IMR-90 (cell line): ENCODE results near the gene PAAF1. TPM values are rescaled to one million over a fixed set of nuclear protein-coding genes. Genes with fewer than 3 reads are reported as not detected.

Experiments
- ATAC-seq: fragments of 200-7000 bp; cut with Tn5 transposase; 2 replicates; pipeline ENCODE4 v1.9.1; 2020; ENCODE audit warnings: low read depth, mild to moderate bottlenecking, moderate library complexity
- BruUV-seq: library from RNA; stranded (reverse); fragments of 400-500 nt; replicated peaks from 2 replicates; lab custom pipeline; 2021; lab: Mats Ljungman, UMichigan
- CTCF ChIA-PET: fragments of 300-600 bp; formaldehyde crosslinking; extraction: SDS; loops from one replicate; lab custom pipeline; 2021; ENCODE audit warnings: antibody characterized with exemption; lab: Yijun Ruan, JAX
- POLR2A ChIA-PET: fragments of 300-600 bp; sonication (Branson Sonifier 250); formaldehyde crosslinking; loops from one replicate; lab custom pipeline; 2022; ENCODE audit warnings: antibody characterized with exemption; ENCODE audit not compliant: unreplicated experiment; lab: Charles Lee
- DNase-seq: peaks from one replicate; pipeline ENCODE4 v3.0.0; 2013
- H2AFZ ChIP-seq: replicated peaks from 2 replicates; pipeline ENCODE3; 2013; ENCODE audit warnings: low read length, mild to moderate bottlenecking; ENCODE audit not compliant: poor library complexity
- H2AK5ac ChIP-seq: 2 replicates; pipeline ENCODE4 v1.6.1; 2013; ENCODE audit warnings: low read depth, low read length, inconsistent platforms
- H2AK9ac ChIP-seq: replicated peaks from 2 replicates; pipeline ENCODE3; 2013; ENCODE audit warnings: mild to moderate bottlenecking, low read depth, low read length, moderate library complexity; ENCODE audit not compliant: poor library complexity
- H2BK120ac ChIP-seq: 2 replicates; pipeline ENCODE4 v1.6.1; 2013; ENCODE audit warnings: low read depth, low read length, inconsistent platforms
- H2BK15ac ChIP-seq: 3 replicates; pipeline ENCODE4 v1.6.1; 2013; ENCODE audit warnings: low read depth, low read length, inconsistent platforms
- H2BK20ac ChIP-seq: 2 replicates; pipeline ENCODE4 v1.6.1; 2013; ENCODE audit warnings: low read depth, mild to moderate bottlenecking, inconsistent platforms, low read length, moderate library complexity
- H2BK5ac ChIP-seq: 2 replicates; pipeline ENCODE4 v1.6.1; 2013; ENCODE audit warnings: mild to moderate bottlenecking, low read depth, low read length, inconsistent platforms; ENCODE audit not compliant: poor library complexity, severe bottlenecking
- H3K14ac ChIP-seq: replicated peaks from 2 replicates; pipeline ENCODE4 v1.6.1; 2013; ENCODE audit warnings: low read depth, low read length, inconsistent platforms
- H3K18ac ChIP-seq: 2 replicates; pipeline ENCODE4 v1.6.1; 2013; ENCODE audit warnings: low read depth, low read length, control low read depth
- H3K23ac ChIP-seq: 2 replicates; pipeline ENCODE4 v1.6.1; 2013; ENCODE audit warnings: low read depth, low read length, inconsistent platforms
- H3K27ac ChIP-seq: 2 replicates; pipeline ENCODE4 v1.5.1; 2013; ENCODE audit warnings: mild to moderate bottlenecking, control low read depth, low read length; ENCODE audit not compliant: insufficient read depth
- H3K27me3 ChIP-seq: 2 replicates; pipeline ENCODE4 v1.6.1; 2013; ENCODE audit warnings: low read length; ENCODE audit not compliant: control insufficient read depth, insufficient read depth
- H3K36me3 ChIP-seq: 2 replicates; pipeline ENCODE4 v1.6.1; 2013; ENCODE audit warnings: low read length, mixed read lengths; ENCODE audit not compliant: control insufficient read depth, insufficient read depth
- H3K4ac ChIP-seq: 2 replicates; pipeline ENCODE4 v1.6.1; 2013; ENCODE audit warnings: low read depth, low read length, inconsistent platforms
- H3K4me1 ChIP-seq: 2 replicates; pipeline ENCODE4 v1.6.1; 2013; ENCODE audit warnings: low read length, mixed read lengths; ENCODE audit not compliant: control insufficient read depth, insufficient read depth
- H3K4me2 ChIP-seq: 2 replicates; pipeline ENCODE4 v1.6.1; 2013; ENCODE audit warnings: low read depth, mild to moderate bottlenecking, control low read depth, low read length, moderate library complexity
- H3K4me3 ChIP-seq: 2 replicates; pipeline ENCODE4 v1.5.1; 2013; ENCODE audit warnings: low read depth, mild to moderate bottlenecking, control low read depth, low read length, moderate library complexity; ENCODE audit not compliant: insufficient read depth
- H3K56ac ChIP-seq: 2 replicates; pipeline ENCODE4 v1.6.1; 2013; ENCODE audit warnings: low read length, inconsistent platforms; ENCODE audit not compliant: insufficient read depth; ENCODE audit errors: extremely low read depth
- H3K79me1 ChIP-seq, 2 experiments: 2 replicates each; pipeline ENCODE4 v1.6.1; 2013; ENCODE audit warnings: low read length in 2 of 2, inconsistent platforms in 1 of 2, low read depth in 1 of 2
- H3K9ac ChIP-seq: 2 replicates; pipeline ENCODE4 v1.6.1; 2013; ENCODE audit warnings: low read depth, low read length, control low read depth
- H3K9me1 ChIP-seq: 2 replicates; pipeline ENCODE4 v1.6.1; 2013; ENCODE audit warnings: low read length, inconsistent platforms; ENCODE audit not compliant: insufficient read depth
- H3K9me3 ChIP-seq: 2 replicates; pipeline ENCODE4 v1.6.1; 2013; ENCODE audit warnings: low read length; ENCODE audit not compliant: control insufficient read depth, insufficient read depth
- H4K20me1 ChIP-seq: 2 replicates; pipeline ENCODE4 v1.6.1; 2013; ENCODE audit warnings: low read length, inconsistent platforms; ENCODE audit not compliant: insufficient read depth
- H4K5ac ChIP-seq: 2 replicates; pipeline ENCODE4 v1.6.1; 2013; ENCODE audit warnings: mild to moderate bottlenecking, low read depth, low read length, control low read depth
- H4K8ac ChIP-seq, 2 experiments: 2 replicates each; pipeline ENCODE4 v1.6.1; 2013; ENCODE audit warnings: low read depth in 2 of 2, low read length in 2 of 2, control low read depth in 1 of 2, inconsistent platforms in 1 of 2
- H4K91ac ChIP-seq: 2 replicates; pipeline ENCODE4 v1.6.1; 2013; ENCODE audit warnings: low read depth, low read length, inconsistent platforms; ENCODE audit not compliant: insufficient read depth
- CEBPB ChIP-seq: IDR thresholded peaks from 2 replicates; pipeline ENCODE4 v1.6.1; 2012; ENCODE audit warnings: low read depth, low read length, improper control_type of control experiment
- CHD1 ChIP-seq: IDR thresholded peaks from 2 replicates; pipeline ENCODE4 v1.6.1; 2012; ENCODE audit warnings: low read depth, low read length, improper control_type of control experiment
- MAFK ChIP-seq: IDR thresholded peaks from 2 replicates; pipeline ENCODE4 v1.6.1; 2012; ENCODE audit warnings: low read depth, low read length, improper control_type of control experiment
- MAZ ChIP-seq: IDR thresholded peaks from 2 replicates; pipeline ENCODE4 v1.6.1; 2012; ENCODE audit warnings: low read depth, mild to moderate bottlenecking, low read length, improper control_type of control experiment, moderate library complexity, borderline replicate concordance
- NFE2L2 ChIP-seq: fragments of 150-350 bp; IDR thresholded peaks from 2 replicates; pipeline ENCODE4 v1.6.1; 2016; ENCODE audit warnings: low read depth, mild to moderate bottlenecking, low read length
- POLR2A ChIP-seq: IDR thresholded peaks from 2 replicates; pipeline ENCODE4 v1.6.1; 2012; ENCODE audit warnings: mild to moderate bottlenecking, low read depth, low read length
- RAD21 ChIP-seq: IDR thresholded peaks from 2 replicates; pipeline ENCODE4 v1.6.1; 2012; ENCODE audit warnings: low read length, improper control_type of control experiment
- RCOR1 ChIP-seq: IDR thresholded peaks from 2 replicates; pipeline ENCODE4 v1.6.1; 2012; ENCODE audit warnings: mild to moderate bottlenecking, low read length, improper control_type of control experiment; ENCODE audit not compliant: insufficient replicate concordance
- USF2 ChIP-seq: fragments of 150-350 bp; IDR thresholded peaks from 2 replicates; pipeline ENCODE4 v1.6.1; 2017; ENCODE audit warnings: mild to moderate bottlenecking, antibody characterized with exemption, low read length, low read depth
- WGBS, 2 experiments: methylation state at CpG; one replicate each; pipeline versions ENCODE4 v1.1.5 to v1.1.7; 2013; ENCODE audit warnings: missing lambda C conversion rate in 2 of 2; ENCODE audit not compliant: insufficient read length in 1 of 2; ENCODE audit errors: extremely low coverage in 2 of 2; 5-methylcytosine and 5-hydroxymethylcytosine counted together
- dilution Hi-C: fragments of 300-500 bp; cut with HindIII; formaldehyde crosslinking; loops from one replicate; pipeline ENCODE4 v1.14.3; 2018; ENCODE audit warnings: low sequenced_read_pairs; ENCODE audit not compliant: unreplicated experiment
- in situ Hi-C: fragments of 300-500 bp; cut with MboI; formaldehyde crosslinking; loops from 3 replicates; pipeline ENCODE4 v1.14.3; 2019; ENCODE audit warnings: low sequenced_read_pairs, inconsistent platforms, mixed read lengths
- intact Hi-C: fragments of 100-400 bp; cut with micrococcal nuclease; formaldehyde crosslinking; loops from 2 replicates; pipeline ENCODE4 v1.10.0; 2022
- polyA plus RNA-seq, 3 experiments: library from polyadenylated mRNA; depleted of rRNA; stranded (reverse); fragments of >200 nt; gene quantifications; 2 replicates each; pipeline ENCODE4 v1.2.3, GENCODE V29; 2012; ENCODE audit warnings: low replicate concordance in 1 of 3
- total RNA-seq: library from RNA; depleted of rRNA; stranded (reverse); fragments of >200 nt; gene quantifications from 2 replicates; pipeline ENCODE4 v1.2.3, GENCODE V29; 2012

Gene PAAF1
- total and polyA plus RNA-seq, 2 of the 4 experiments (the other 2 are of a cell fraction) = 15.1 to 16.4 TPM

- Histone ChIP-seq H4K20me1 (no peaks in the 10 kb centered on the region), H3K27me3 (no peaks in the 10 kb centered on the region), H2AK9ac (peak overlapping the region; percentile 17), H3K9me1 (0 out of 2 replicates have a peak, but pooled peaks cover 4% of the 10 kb centered on the region), H2AK5ac (no peak overlapping the region), H2BK120ac (no peak overlapping the region), H2AFZ (no peak overlapping the region), H4K5ac (no peak overlapping the region), H3K23ac (no peak overlapping the region), H2BK20ac (no peak overlapping the region), H3K14ac (no peak overlapping the region), H3K4me2 (no peak overlapping the region), H3K79me1 (no peaks in the 10 kb centered on the region), H4K8ac (no peak overlapping the region), H3K4me3 (no peak overlapping the region), H3K4ac (no peak overlapping the region), H3K4me1 (no peaks in the 10 kb centered on the region), H3K9me3 (no peaks in the 10 kb centered on the region), H2BK15ac (no peak overlapping the region), H2BK5ac (no peak overlapping the region), H3K9ac (no peak overlapping the region), H3K56ac (no peak overlapping the region), H3K36me3 (no peaks in the 10 kb centered on the region), H3K18ac (no peak overlapping the region), H3K27ac (no peak overlapping the region), H4K91ac (no peak overlapping the region)
- ATAC-seq = no peak
- WGBS, 2 experiments = 90 to 100% methylated on average over 1 to 2 of the region's 13 CpGs
- in situ Hi-C loops (no loop called here), dilution Hi-C loops (no loop called here), intact Hi-C loops (no loop called here)
- CTCF ChIA-PET = no interaction called here
- POLR2A ChIA-PET = no interaction called here
- no peak for TF ChIP-seq MAFK
- no peak for TF ChIP-seq RAD21
- TF ChIP-seq RCOR1 = no peak
- no peak for TF ChIP-seq NFE2L2
- TF ChIP-seq USF2 = no peak
- no peak for TF ChIP-seq CHD1
- no peak for TF ChIP-seq CEBPB
- TF ChIP-seq POLR2A = no peak
- no peak for TF ChIP-seq MAZ
- no TSS peak for BruUV-seq
- no peak for DNase-seq
These were observed 98.0 kb downstream of the PAAF1 start for GRCh38 chr11:73974604-73975478.
